Stimulated activated CD8-positive, alpha-beta memory T cell treated with anti-CD3 and anti-CD28 coated beads, Interleukin-15, amount 100 ng/mL, for 4 hours (primary cell): ENCODE results near the gene SLC35D2.
"Not testable (repeated sequence)": the region's sequence is repeated elsewhere in the genome, so short reads cannot be mapped to it uniquely, and the experiment has no call there.

Experiments
- DNase-seq, 2 donors: peaks; one replicate each; pipeline ENCODE4 v3.0.0-alpha.2; 2020; ENCODE audit warnings: low read depth in 2 of 2

Gene SLC35D2

DNA sequence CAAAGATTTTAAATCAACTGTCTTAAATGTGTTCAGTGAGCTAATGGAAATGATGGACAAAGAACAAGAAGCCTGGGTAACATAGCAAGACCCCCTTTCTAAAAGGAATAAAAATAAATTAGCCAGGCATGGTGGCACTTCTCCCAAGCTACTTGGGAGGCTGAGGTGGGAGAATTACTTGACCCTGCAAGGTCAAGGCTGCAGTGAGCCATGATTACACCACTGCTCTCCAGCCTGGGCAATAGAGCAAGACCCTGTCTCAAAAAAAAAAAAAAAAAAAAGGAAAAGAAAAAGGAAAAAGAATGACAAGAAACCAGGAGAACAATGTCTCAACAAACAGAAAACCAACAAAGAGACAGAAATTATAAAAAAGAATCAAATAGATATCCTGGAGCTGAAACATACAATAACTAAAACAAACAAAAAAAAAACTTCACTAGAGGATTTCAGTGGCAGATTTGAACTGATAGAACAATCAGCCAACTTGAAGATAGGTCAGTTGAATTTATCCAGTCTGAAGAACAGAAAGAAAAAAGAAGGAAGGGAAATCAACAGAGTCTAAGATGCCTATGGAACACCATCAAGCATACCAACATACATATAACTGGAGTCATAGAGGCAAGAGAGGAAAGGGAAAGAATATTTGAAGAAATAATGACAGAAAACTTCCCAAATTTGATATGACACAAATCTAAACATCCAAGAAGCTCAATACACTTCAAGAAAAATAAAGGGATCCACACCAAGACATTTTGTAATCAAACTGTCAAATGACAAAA, 16.8 kb upstream of the SLC35D2 start:
- no peak for DNase-seq

DNA sequence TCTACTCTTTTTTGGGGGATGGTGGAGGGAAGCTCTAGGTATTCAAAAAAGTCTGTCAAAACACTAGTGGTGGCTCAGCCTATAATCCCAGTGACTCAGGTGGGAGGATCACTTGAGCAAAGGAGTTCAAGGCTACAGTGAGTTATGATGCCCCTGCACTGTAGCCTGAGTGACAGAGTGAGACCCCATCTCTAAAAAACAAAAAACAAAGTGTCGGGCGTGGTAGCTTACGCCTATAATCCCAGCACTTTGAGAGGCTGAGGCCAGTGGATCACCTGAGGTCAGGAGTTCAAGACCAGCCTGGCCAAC, 15.8 kb upstream of the SLC35D2 start:
- no peak for DNase-seq

DNA sequence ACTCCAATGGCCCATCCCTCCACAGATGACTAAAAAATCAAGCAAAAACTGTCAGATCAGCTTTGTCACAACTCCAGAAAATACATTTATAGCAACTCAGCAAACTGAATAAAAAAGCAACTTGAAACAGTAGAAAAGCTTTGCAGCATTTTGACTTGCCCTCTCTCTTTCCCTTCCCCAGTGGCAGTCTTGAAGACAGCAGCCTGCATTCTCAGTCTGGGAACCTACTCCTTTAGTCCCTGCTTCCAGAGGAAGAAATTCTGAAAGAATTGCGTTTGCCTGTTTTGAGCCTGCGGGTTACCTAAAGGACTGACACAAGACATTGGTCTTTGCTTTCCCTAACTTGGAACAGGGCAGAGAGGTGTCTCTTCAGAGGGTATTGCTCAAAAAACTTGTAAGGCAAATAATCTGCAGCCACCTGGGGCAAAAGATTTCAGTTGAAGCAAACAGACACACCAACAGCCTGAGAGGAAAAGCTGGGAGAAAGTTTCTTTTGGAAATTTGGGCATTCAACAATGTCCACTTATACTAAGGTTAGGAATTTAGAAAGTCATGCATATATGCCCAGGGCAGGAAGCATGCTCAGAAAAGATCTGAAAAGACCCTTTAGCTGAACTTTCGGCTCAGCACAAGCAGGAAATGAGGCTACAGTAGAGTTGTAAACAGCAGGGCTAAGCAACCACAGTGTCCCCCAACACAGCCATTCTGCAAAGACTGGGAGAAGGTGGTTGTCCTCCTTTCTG, 15.2 kb upstream of the SLC35D2 start:
- no peak for DNase-seq

DNA sequence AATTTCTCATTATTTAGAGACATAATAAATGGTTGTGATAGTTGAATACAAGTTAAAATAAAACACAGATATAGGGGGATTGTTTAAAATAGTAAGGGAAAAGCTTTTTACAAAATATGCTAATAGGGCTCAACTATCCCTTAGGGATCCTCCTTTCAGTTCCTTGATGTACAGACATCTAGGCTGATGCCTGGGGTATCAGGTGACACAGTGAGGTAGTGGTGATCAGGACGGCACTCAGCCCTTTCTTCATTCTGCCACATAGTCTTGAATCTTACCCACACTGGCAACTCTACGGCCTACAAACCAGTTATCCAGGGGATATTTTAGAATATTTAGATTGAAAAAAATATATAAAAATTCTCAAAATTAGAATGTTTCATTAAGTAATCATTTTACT, 12.5 kb upstream of the SLC35D2 start:
- DNase-seq: no peak

DNA sequence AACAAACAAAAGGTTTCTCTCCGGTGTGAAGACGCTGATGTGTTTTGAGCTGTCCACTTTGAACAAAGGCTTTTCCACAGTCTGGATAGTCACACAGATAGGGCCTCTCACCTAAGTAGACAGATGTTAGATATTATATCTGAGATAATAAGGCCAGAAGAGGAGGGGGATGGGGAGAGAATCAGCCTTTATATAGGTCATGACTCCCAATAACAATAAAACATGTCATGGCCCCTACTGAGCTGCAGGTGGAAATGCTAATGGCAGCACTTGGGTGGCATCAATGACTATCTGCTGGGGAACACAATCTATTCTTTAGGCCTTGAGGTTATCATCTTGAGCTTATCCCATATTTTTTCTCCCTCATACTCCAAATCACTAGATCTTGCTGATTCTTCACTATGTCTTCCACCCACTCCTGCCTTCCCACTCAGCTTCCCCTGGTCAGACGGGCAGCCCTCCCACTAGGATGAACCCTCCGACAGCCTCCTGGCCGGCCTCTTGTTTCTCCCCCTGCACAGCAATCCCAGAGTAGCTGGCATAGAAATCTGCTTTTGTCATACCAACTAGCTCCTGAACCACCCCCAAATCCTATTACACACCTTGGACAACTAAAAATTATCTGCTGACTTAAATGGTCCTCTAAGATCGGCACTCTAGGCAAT, 11.5 kb upstream of the SLC35D2 start:
- no peak for DNase-seq

DNA sequence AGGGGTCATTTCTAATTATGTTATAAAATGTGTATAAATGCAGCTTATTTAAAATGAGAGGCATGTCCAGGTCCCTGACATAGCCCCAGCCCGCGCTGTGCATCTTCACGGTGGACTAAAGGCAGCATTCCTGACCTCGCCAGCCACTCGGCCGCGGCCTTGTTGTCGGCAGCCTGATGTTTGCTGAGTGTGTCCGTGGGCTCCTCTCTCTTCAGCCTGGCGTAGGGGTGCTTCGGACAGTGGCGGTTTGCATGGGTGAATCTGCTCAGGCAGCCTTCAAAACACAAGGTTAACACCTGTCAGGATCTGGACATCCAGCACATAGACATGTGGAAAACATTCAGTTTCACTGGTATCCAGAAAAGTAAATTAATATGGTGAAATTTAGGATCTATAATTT, 8.8 kb upstream of the SLC35D2 start:
- no peak for DNase-seq

DNA sequence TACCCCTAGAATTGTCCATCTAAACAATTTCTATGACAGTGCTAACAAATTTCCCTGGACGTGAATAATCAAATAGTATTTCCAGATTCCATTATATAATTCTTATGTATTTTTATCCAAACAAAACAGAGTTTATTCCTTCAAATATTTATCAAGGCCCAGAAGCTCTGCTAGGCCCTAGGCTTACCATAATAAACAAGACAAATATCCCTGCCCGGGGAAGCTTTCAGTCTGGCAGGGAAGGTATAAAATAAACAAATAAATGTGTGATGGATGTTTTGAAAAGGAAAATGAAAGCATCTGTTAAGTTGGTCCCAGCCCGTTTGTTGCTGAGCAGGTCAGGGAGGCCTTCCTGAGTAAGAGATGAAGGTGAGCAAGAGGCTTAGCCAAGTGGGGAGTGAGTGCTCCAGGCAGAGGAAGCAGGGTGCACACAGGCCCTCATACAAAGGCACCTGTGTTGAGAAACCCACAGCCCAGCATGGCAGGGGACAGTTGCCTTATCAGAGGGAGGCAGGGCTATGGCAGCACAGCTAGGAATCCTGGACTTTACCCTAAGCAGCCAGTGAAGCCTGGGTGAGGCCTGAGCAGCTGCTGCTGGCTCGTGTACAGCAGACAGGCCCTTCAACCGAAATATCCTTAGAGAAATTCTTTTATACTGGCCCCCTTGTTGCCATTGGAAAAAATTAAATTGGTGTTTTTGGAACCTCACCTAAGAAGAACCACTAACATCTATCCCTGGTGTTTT, 7.7 kb upstream of the SLC35D2 start:
- no peak for DNase-seq

DNA sequence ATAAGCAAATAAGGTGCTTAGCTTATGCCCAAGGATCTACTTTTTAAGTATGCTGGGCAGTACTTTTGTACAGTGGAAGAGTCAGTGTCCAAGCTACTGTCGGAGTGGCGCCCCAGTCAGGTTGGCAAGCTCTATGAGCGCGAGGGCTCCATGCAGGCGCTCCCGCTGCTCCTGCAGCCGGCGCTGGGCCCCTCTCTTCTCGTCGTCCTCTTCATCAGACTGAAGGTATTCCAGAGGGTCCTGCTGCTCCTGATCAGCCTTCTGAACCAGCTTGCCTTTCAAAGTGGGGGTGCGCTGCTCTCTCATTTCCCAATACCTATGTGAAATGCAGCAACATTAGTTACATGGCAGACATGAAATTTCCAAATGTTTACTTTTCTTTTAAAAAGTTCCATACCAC, 4.6 kb upstream of the SLC35D2 start:
- DNase-seq: no peak

DNA sequence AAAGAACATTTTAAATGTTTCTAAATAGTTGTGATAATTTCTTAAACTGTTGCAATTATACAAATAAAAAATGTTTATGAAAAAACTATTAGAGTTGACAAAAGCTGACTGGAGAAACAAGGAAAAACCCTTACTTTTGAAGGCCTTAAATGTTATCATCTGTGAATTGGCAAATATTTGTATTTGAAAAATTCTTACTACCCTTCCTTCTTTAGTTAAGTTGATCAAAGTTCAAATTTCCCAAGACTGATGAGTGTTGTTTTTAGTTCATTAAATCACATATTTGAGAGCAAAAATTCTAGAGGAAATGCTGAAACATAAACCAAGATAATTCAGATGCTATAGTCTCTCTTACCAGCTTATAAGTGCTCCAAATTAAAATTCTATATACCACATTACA, 2.6 kb upstream of the SLC35D2 start:
- DNase-seq: no peak

DNA sequence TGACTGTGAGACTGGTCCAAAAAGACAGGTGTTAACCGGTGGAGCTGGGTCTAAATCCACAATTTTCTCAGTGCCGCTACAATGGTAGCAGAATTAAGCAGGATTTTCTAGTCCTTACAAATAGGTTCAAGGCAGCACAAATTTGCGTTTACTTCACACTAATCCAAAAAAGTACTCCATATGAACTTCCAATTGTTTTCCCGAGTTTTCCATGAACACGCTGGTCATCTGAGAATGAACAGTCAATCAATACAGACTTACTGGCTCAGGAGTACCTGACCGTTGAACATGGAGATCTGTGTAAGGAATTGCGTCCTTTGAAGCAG, 709 bp downstream of the SLC35D2 start:
- no peak for DNase-seq

- no peak for DNase-seq
Measured at GRCh38 chr9:96382175-96382574, 1.3 kb downstream of the SLC35D2 start.

DNA sequence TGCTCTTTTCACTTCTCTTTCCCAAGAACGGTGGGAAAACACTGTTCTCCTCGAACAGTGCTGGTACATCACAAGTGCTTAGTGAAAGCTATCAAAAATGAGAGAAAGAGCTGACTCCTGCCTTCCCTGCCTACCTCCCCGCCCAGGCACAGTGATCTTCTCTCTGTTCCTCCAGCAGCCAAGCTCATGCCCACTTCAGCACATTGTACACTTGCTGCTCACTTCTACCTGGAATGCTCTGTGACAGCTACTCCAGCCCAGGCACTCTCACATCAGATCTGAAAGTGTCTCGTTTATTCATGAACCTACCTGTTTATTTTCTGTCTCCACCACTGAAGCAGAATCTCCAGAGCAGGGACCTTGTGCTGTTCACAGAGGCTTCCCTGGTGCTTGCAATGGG, 1.8 kb downstream of the SLC35D2 start:
- DNase-seq: no peak

DNA sequence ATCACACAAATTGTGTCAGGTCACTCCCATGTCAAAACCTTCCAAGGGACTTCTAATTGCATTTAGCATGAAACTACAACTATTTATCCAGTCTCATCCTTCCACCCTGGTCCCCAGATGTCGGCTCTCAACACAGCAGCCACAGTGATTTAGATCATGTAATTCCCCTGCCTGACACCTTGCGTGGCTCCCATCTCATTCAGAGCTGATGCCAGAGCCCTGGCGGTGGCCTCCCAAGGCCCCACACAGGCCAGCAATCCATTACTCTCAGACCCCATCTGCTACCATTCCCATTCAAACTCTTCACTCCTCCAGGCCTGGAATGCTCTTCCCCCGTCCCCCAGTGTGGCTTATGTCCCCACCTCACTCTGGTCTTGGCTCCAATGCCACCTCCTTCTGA, 2.4 kb downstream of the SLC35D2 start:
- DNase-seq: no peak

GRCh38 chr9:96379461-96379860, 4.0 kb downstream of the SLC35D2 start:
- DNase-seq: no peak

- DNase-seq: no peak
Measured at GRCh38 chr9:96378187-96378586, 5.3 kb downstream of the SLC35D2 start.

- no peak for DNase-seq
Measured at GRCh38 chr9:96376891-96377874, 6.3 kb downstream of the SLC35D2 start.

DNA sequence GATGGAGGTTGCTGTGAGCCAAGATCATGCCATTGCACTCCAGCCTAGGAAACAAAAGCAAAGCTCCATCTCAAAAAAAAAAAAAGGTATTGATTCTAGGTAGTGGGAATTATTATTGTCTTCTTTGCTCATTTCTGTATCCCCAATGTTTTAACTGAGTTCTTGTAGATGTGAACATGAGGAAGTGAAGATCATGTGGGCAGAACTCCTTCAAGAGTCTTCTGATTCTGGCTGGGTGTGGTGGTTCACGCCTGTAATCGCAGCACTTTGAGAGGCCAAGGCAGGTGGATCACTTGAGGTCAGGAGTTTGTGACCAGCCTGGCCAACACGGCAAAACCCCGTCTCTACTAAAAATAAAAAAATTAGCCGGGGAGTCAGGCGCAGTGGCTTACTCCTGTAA, 8.0 kb downstream of the SLC35D2 start:
- DNase-seq: not testable (repeated sequence)

DNA sequence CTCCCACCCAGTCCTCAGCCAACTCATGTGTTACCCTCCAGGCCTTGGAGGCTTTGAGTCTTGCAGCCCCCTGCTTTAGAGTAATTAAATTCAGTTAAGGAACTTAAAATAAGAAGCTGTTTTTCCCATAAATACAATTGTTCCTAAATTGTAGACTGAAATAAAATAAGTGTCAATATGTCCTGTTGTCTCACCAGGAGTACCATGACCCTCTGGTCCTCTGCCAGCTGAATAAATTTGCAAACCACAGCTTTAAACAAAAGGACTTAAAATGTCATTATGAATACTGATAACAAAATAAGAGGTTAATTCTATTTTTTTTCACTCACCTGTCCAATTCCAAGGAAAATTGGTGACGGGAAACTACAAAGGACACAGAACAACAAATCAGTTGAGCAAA, 15.6 kb downstream of the SLC35D2 start:
- DNase-seq: no peak

DNA sequence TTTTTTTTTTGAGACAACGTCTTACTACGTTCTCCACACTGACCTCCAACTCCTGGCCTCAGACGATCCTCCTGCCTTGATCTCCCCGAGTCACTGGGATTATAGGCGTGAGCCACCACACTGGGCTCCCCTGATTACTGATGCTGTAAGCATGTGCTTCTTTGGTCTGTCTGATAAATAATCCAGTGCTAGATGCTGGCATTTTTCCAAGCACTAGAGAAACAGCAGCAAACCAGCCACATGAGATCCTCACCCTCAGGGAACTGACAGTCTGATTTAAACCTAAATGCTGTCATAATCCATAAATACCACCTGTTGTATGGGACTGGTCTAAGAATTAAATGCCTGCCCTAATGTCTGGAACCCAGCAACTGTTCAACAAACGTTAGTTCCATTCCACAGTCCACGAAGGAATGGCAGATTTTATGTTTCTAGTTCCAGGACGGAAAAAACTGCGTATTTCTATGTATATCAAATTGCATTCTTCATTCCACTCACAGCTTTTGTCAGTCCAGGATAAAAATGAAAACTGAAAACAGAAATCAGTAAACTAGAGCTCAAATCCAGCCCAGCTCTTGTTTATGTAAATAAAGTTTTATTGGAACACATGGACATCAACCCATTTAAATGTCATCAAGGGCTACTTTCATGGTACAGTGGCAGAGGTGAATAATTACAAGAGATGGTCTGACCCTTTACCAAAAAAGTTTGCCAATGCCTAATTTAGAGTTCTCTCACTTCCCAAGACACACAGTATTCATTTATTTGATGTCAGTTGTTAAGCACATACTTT, 20.1 kb downstream of the SLC35D2 start:
- no peak for DNase-seq

GRCh38 chr9:96362119-96362518, 21.4 kb downstream of the SLC35D2 start:
- not testable (repeated sequence) for DNase-seq
